ENCODE data around the gene ITGA2B.

The ITGA2B gene

DNA sequence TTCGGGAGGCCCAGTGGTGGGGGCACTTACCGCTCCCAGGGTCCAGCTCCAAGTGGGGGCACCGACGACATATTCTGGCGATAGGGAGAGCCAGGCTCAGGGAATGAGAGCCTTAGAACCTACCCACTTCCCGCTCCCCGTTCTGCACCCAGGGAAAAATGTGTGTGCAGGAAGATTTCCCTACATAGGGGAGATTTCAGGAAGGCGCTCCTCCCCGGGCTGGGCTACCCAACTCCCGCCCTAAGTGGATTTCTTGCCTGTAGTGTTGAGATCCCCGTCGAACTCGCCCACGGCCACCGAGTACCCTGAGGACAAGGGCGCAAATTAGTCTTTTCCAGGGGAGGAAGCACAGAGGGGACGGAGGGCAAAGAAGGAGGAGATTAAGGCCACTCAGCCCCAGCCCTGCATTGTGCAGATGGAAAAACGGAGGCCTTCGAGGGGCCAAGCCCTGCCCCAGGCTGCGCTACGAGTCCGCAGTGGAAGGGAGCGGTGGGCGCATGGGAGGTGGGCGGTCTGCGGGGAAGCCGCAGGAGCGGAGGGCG is 5.1 kb downstream of the ITGA2B start:
- peak overlapping the region in 2 of 7 experiments; percentile 81 to 83 for H3K4me3 ChIP-seq (ENCODE audit: control insufficient read depth in 1 of 7, extremely low read depth in 1 of 7, insufficient read depth in 4 of 7, low read depth in 2 of 7, low read length in 6 of 7)
- DNase-seq: no peak
- CTCF ChIA-PET: interaction anchor here (1.4 to 9.0 kb wide), 3 partner anchors 9 to 14 kb away, joined by 5 to 76 read pairs (median 19); no protein-coding TSS in a partner anchor

GRCh38 chr17:44383861-44384260 is 5.6 kb downstream of the ITGA2B start:
- DNase-seq: no peak
- CTCF ChIA-PET: interaction anchor here (9.0 kb wide), 1 partner anchor 15 kb away, joined by 76 read pairs; no protein-coding TSS in a partner anchor
- Histone ChIP-seq H3K36me3 (ENCODE audit: control insufficient read depth in 4 of 4, insufficient read depth in 4 of 4, low read length in 3 of 4) (peaks cover 0 to 2% (median 0%) of the 10 kb centered on the region in 4 experiments), H3K4me1 (ENCODE audit: control extremely low read depth in 1 of 4, control insufficient read depth in 4 of 4, insufficient read depth in 4 of 4, low read length in 3 of 4) (peaks cover 5 to 37% (median 21%) of the 10 kb centered on the region in 4 experiments), H3K27ac (ENCODE audit: insufficient read depth in 1 of 2, low read depth in 1 of 2, low read length in 2 of 2, poor library complexity in 1 of 2, severe bottlenecking in 2 of 2) (no peak overlapping the region), H3K27me3 (replicated peaks in 2 of 5; ENCODE audit: control insufficient read depth in 4 of 5, insufficient read depth in 5 of 5, low read length in 4 of 5) (peaks cover 0 to 3% (median 0%) of the 10 kb centered on the region in 5 experiments), H3K9me3 (ENCODE audit: control extremely low read depth in 1 of 5, control insufficient read depth in 4 of 5, insufficient read depth in 2 of 5, low read depth in 1 of 5, low read length in 4 of 5) (no peaks in the 10 kb centered on the region), H3K4me3 (ENCODE audit: control insufficient read depth in 1 of 7, extremely low read depth in 1 of 7, insufficient read depth in 4 of 7, low read depth in 2 of 7, low read length in 6 of 7) (no peak overlapping the region)
- POLR2A ChIA-PET: interaction anchor here (0.6 kb wide), 1 partner anchor 138 kb away, joined by 4 read pairs; no protein-coding TSS in a partner anchor
- WGBS (ENCODE audit: insufficient coverage): over 99% methylated on average over 11 of the region's 16 CpGs

More for the DNA sequence above, 5.1 kb downstream of the ITGA2B start:
- H3K4me1 ChIP-seq (ENCODE audit: control extremely low read depth in 1 of 4, control insufficient read depth in 4 of 4, insufficient read depth in 4 of 4, low read length in 3 of 4): peaks cover 5 to 42% (median 26%) of the 10 kb centered on the region in 4 experiments
- POLR2A ChIA-PET: interaction anchor here (1.0 kb wide), 1 partner anchor 14 kb away, joined by 3 read pairs; no protein-coding TSS in a partner anchor
- H3K27ac ChIP-seq (ENCODE audit: insufficient read depth in 1 of 2, low read depth in 1 of 2, low read length in 2 of 2, poor library complexity in 1 of 2, severe bottlenecking in 2 of 2): no peak overlapping the region
- H3K36me3 ChIP-seq (ENCODE audit: control insufficient read depth in 4 of 4, insufficient read depth in 4 of 4, low read length in 3 of 4): peaks cover 0 to 2% (median 0%) of the 10 kb centered on the region in 4 experiments
- no peaks in the 10 kb centered on the region for H3K9me3 ChIP-seq (ENCODE audit: control extremely low read depth in 1 of 5, control insufficient read depth in 4 of 5, insufficient read depth in 2 of 5, low read depth in 1 of 5, low read length in 4 of 5)
- peaks cover 0 to 3% (median 0%) of the 10 kb centered on the region in 5 experiments for H3K27me3 ChIP-seq (replicated peaks in 2 of 5; ENCODE audit: control insufficient read depth in 4 of 5, insufficient read depth in 5 of 5, low read length in 4 of 5)
- WGBS (ENCODE audit: insufficient coverage): 83% methylated on average over 29 of the region's 29 CpGs

DNA sequence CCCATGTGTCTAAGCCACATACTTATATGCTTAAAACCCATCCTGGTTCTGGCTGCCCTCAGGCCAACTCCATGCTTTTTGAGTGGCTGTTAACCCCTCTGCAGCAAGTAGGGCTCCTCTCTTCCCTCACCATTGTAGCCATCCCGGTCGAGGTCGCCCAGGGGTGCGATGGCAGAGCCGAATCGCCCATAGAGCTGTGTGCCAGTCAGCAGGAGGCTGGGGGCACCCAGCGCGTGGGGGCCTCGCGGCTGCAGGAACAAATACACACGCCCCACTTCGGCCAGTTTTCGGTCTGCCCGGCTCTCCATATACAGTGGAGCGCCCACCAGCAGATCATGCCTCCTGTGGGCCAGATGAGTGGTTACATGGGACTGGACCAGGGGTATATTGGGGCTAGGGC is 6.1 kb downstream of the ITGA2B start:
- ChIA-PET CTCF (interaction anchor here (9.0 kb wide), 1 partner anchor 15 kb away, joined by 76 read pairs; no protein-coding TSS in a partner anchor), POLR2A (interaction anchor here (0.6 kb wide), 1 partner anchor 139 kb away, joined by 4 read pairs; no protein-coding TSS in a partner anchor)
- no peak for DNase-seq
- peaks cover 5 to 35% (median 21%) of the 10 kb centered on the region in 4 experiments for H3K4me1 ChIP-seq (ENCODE audit: control extremely low read depth in 1 of 4, control insufficient read depth in 4 of 4, insufficient read depth in 4 of 4, low read length in 3 of 4)
- peaks cover 0 to 2% (median 0%) of the 10 kb centered on the region in 4 experiments for H3K36me3 ChIP-seq (ENCODE audit: control insufficient read depth in 4 of 4, insufficient read depth in 4 of 4, low read length in 3 of 4)
- no peak overlapping the region for H3K27ac ChIP-seq (ENCODE audit: insufficient read depth in 1 of 2, low read depth in 1 of 2, low read length in 2 of 2, poor library complexity in 1 of 2, severe bottlenecking in 2 of 2)
- no peak overlapping the region for H3K4me3 ChIP-seq (ENCODE audit: control insufficient read depth in 1 of 7, extremely low read depth in 1 of 7, insufficient read depth in 4 of 7, low read depth in 2 of 7, low read length in 6 of 7)
- peaks cover 0 to 3% (median 0%) of the 10 kb centered on the region in 5 experiments for H3K27me3 ChIP-seq (replicated peaks in 2 of 5; ENCODE audit: control insufficient read depth in 4 of 5, insufficient read depth in 5 of 5, low read length in 4 of 5)
- WGBS (ENCODE audit: insufficient coverage): 100% methylated on average over 10 of the region's 15 CpGs
- H3K9me3 ChIP-seq (ENCODE audit: control extremely low read depth in 1 of 5, control insufficient read depth in 4 of 5, insufficient read depth in 2 of 5, low read depth in 1 of 5, low read length in 4 of 5): no peaks in the 10 kb centered on the region

DNA sequence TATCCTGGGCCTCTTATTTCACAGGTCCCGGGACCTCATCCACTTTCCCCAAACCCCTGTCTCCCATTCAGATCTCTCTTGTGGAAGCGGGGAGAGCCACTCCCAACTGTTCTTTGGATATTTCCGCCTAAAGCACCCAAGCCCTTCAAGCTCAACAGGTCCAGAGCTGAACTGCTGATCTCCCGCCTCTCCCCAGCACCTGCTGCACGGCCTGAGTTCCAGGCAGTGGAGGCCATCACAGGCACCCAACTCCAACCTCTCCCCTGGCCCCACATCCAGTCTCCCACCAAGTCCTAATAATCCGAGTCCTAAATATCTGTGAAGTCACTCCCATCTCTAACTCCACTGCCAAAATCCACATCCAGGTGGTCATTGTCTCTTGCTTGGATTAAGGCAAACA is 6.5 kb downstream of the ITGA2B start:
- POLR2A ChIA-PET: no interaction called here
- peaks cover 5 to 30% (median 18%) of the 10 kb centered on the region in 4 experiments for H3K4me1 ChIP-seq (ENCODE audit: control extremely low read depth in 1 of 4, control insufficient read depth in 4 of 4, insufficient read depth in 4 of 4, low read length in 3 of 4)
- peaks cover 0 to 3% (median 0%) of the 10 kb centered on the region in 5 experiments for H3K27me3 ChIP-seq (replicated peaks in 2 of 5; ENCODE audit: control insufficient read depth in 4 of 5, insufficient read depth in 5 of 5, low read length in 4 of 5)
- WGBS (ENCODE audit: insufficient coverage): 97% methylated on average over 4 of the region's 6 CpGs
- CTCF ChIA-PET: no interaction called here
- H3K4me3 ChIP-seq (ENCODE audit: control insufficient read depth in 1 of 7, extremely low read depth in 1 of 7, insufficient read depth in 4 of 7, low read depth in 2 of 7, low read length in 6 of 7): no peak overlapping the region
- no peak for DNase-seq
- peaks cover 0 to 2% (median 0%) of the 10 kb centered on the region in 4 experiments for H3K36me3 ChIP-seq (ENCODE audit: control insufficient read depth in 4 of 4, insufficient read depth in 4 of 4, low read length in 3 of 4)
- H3K9me3 ChIP-seq (ENCODE audit: control extremely low read depth in 1 of 5, control insufficient read depth in 4 of 5, insufficient read depth in 2 of 5, low read depth in 1 of 5, low read length in 4 of 5): no peaks in the 10 kb centered on the region
- H3K27ac ChIP-seq (ENCODE audit: insufficient read depth in 1 of 2, low read depth in 1 of 2, low read length in 2 of 2, poor library complexity in 1 of 2, severe bottlenecking in 2 of 2): no peak overlapping the region

DNA sequence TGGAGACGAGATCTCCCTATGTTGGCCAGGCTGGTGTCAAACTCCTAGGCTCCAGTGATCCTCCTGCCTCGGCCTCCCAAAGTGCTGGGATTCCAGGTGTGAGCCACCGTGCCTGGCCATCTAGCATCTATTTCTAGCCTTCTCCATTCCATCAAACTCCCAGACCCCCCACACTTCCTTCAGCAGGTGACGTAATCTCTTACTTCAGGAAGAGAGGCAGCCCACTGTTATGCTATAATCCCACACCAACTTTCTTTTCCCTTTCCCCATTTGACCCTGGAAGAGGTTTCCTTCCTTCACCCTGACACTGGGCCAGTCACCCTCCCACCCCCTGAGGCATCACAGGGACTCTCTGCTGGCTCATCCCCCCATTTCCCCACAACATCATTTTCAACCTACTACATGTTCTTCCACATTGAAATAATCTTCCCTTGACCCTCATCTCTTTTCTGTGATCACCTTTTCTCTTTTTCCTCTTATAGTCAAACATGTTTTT is 7.6 kb downstream of the ITGA2B start:
- CTCF ChIA-PET: interaction anchor here (1.2 kb wide), 1 partner anchor 12 kb away, joined by 3 read pairs; no protein-coding TSS in a partner anchor
- POLR2A ChIA-PET: no interaction called here
- peaks cover 0 to 3% (median 0%) of the 10 kb centered on the region in 5 experiments for H3K27me3 ChIP-seq (replicated peaks in 2 of 5; ENCODE audit: control insufficient read depth in 4 of 5, insufficient read depth in 5 of 5, low read length in 4 of 5)
- no peaks in the 10 kb centered on the region for H3K9me3 ChIP-seq (ENCODE audit: control extremely low read depth in 1 of 5, control insufficient read depth in 4 of 5, insufficient read depth in 2 of 5, low read depth in 1 of 5, low read length in 4 of 5)
- no peak overlapping the region for H3K4me3 ChIP-seq (ENCODE audit: control insufficient read depth in 1 of 7, extremely low read depth in 1 of 7, insufficient read depth in 4 of 7, low read depth in 2 of 7, low read length in 6 of 7)
- WGBS (ENCODE audit: insufficient coverage): 90% methylated on average over 4 of the region's 4 CpGs
- H3K4me1 ChIP-seq (ENCODE audit: control extremely low read depth in 1 of 4, control insufficient read depth in 4 of 4, insufficient read depth in 4 of 4, low read length in 3 of 4): peaks cover 5 to 28% (median 16%) of the 10 kb centered on the region in 4 experiments
- peaks cover 0 to 2% (median 0%) of the 10 kb centered on the region in 4 experiments for H3K36me3 ChIP-seq (ENCODE audit: control insufficient read depth in 4 of 4, insufficient read depth in 4 of 4, low read length in 3 of 4)
- DNase-seq: no peak
- H3K27ac ChIP-seq (ENCODE audit: insufficient read depth in 1 of 2, low read depth in 1 of 2, low read length in 2 of 2, poor library complexity in 1 of 2, severe bottlenecking in 2 of 2): no peak overlapping the region

GRCh38 chr17:44380767-44381166 is 8.7 kb downstream of the ITGA2B start:
- H3K27ac ChIP-seq (ENCODE audit: insufficient read depth in 1 of 2, low read depth in 1 of 2, low read length in 2 of 2, poor library complexity in 1 of 2, severe bottlenecking in 2 of 2): no peak overlapping the region
- H3K4me1 ChIP-seq (ENCODE audit: control extremely low read depth in 1 of 4, control insufficient read depth in 4 of 4, insufficient read depth in 4 of 4, low read length in 3 of 4): peaks cover 0 to 17% (median 10%) of the 10 kb centered on the region in 4 experiments
- peaks cover 0 to 2% (median 0%) of the 10 kb centered on the region in 4 experiments for H3K36me3 ChIP-seq (ENCODE audit: control insufficient read depth in 4 of 4, insufficient read depth in 4 of 4, low read length in 3 of 4)
- no peaks in the 10 kb centered on the region for H3K9me3 ChIP-seq (ENCODE audit: control extremely low read depth in 1 of 5, control insufficient read depth in 4 of 5, insufficient read depth in 2 of 5, low read depth in 1 of 5, low read length in 4 of 5)
- no peak overlapping the region for H3K4me3 ChIP-seq (ENCODE audit: control insufficient read depth in 1 of 7, extremely low read depth in 1 of 7, insufficient read depth in 4 of 7, low read depth in 2 of 7, low read length in 6 of 7)
- DNase-seq: no peak
- peaks cover 0 to 3% (median 0%) of the 10 kb centered on the region in 5 experiments for H3K27me3 ChIP-seq (replicated peaks in 2 of 5; ENCODE audit: control insufficient read depth in 4 of 5, insufficient read depth in 5 of 5, low read length in 4 of 5)
- CTCF ChIA-PET: interaction anchor here (1.0 to 2.2 kb wide), 8 partner anchors 9 to 170 kb away, joined by 3 to 5 read pairs (median 4); partner anchors contain the start of genes FAM171A2 and ITGA2B
- WGBS (ENCODE audit: insufficient coverage): 95% methylated on average over 8 of the region's 9 CpGs
- POLR2A ChIA-PET: interaction anchor here (0.8 kb wide), 1 partner anchor 257 kb away, joined by 3 read pairs; the partner anchor contains the start of gene HDAC5

Measured in common myeloid progenitor, CD34-positive (primary cell).